ACC112 (cell line): ENCODE data around the gene PSPN.

Experiments used
- H2AFZ ChIP-seq: fragments of 200-600 bp; sonication (generic); one replicate; pipeline ENCODE4 v1.6.0; 2017; ENCODE audit warnings: antibody characterized with exemption, low read length; ENCODE audit not compliant: unreplicated experiment
- H3K27ac ChIP-seq: fragments of 200-600 bp; sonication (generic); 2 replicates; pipeline ENCODE4 v1.5.1; 2014; ENCODE audit warnings: low read depth, mild to moderate bottlenecking, antibody characterized with exemption, low read length, moderate library complexity
- H3K27me3 ChIP-seq: fragments of 200-600 bp; sonication (generic); 2 replicates; pipeline ENCODE4 v1.6.1; 2014; ENCODE audit warnings: mild to moderate bottlenecking, antibody characterized with exemption, low read length, moderate library complexity, mixed read lengths; ENCODE audit not compliant: insufficient read depth
- H3K36me3 ChIP-seq: fragments of 200-600 bp; sonication (generic); 2 replicates; pipeline ENCODE4 v1.6.1; 2016; ENCODE audit warnings: mild to moderate bottlenecking, antibody characterized with exemption, low read length, moderate library complexity, mixed read lengths; ENCODE audit not compliant: insufficient read depth
- H3K4me1 ChIP-seq: fragments of 200-600 bp; sonication (generic); one replicate; pipeline ENCODE4 v1.6.1; 2016; ENCODE audit warnings: low read length, mixed read lengths; ENCODE audit not compliant: insufficient read depth, unreplicated experiment, control insufficient read depth
- H3K4me3 ChIP-seq: fragments of 200-600 bp; sonication (generic); 2 replicates; pipeline ENCODE4 v1.5.1; 2014; ENCODE audit warnings: mild to moderate bottlenecking, low read depth, low read length
- H3K79me2 ChIP-seq: fragments of 200-600 bp; sonication (generic); one replicate; pipeline ENCODE4 v1.6.0; 2016; ENCODE audit warnings: low read length; ENCODE audit not compliant: control insufficient read depth, unreplicated experiment, insufficient read depth

PSPN gene

GRCh38 chr19:6415591-6416190, 40.0 kb upstream of the PSPN start:
- no peaks in the 10 kb centered on the region for H3K27me3 ChIP-seq
- H3K4me3 ChIP-seq: no peak overlapping the region
- H3K36me3 ChIP-seq: no peaks in the 10 kb centered on the region
- H2AFZ ChIP-seq: no peak overlapping the region
- no peak overlapping the region for H3K27ac ChIP-seq
- H3K79me2 ChIP-seq: peaks cover 16% of the 10 kb centered on the region
- no peaks in the 10 kb centered on the region for H3K4me1 ChIP-seq

DNA sequence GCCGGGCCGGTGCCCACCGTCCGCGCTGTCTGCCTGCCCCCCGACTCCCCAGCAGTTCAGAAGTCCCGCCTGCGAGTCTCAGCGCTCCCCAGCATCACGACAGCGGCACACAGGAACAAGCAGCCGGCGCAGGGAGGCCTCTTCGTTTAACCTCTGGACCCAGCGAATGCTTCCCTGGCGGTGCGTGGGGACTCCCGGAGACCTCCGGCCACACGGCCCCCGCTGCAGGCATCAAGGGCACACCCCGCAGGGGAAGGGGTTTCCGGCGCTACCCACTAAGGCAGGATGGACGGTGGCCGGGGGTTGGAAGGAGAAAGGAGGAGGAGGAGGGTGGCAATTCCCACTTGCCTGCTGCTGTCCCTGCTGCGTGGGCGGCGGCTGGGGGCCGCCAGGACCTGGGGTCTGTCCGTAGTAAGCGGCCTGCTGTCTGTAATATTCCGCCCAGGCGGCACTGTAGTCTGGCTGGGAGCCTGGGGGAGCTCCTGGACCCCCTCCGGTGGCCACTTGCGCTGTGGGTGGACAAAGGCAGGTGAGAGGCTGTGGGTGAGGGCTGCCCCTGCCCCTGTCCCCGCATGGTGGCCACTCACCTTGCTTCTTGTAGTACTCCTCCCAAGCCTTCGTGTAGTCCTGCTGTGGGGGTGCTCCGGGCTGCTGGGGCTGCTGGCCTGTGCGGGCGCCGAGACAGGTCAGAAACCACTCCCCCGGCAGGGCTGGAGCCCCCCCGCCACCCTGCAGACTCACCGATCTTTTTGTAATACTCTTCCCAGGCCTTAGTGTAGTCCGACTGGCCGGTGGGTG, 39.3 kb upstream of the PSPN start:
- Histone ChIP-seq H3K27ac (no peak overlapping the region), H3K79me2 (peaks cover 9% of the 10 kb centered on the region), H2AFZ (no peak overlapping the region), H3K27me3 (no peaks in the 10 kb centered on the region), H3K4me1 (no peaks in the 10 kb centered on the region), H3K4me3 (no peak overlapping the region), H3K36me3 (no peaks in the 10 kb centered on the region)

- Histone ChIP-seq H3K79me2 (peaks cover 1% of the 10 kb centered on the region), H3K36me3 (no peaks in the 10 kb centered on the region), H2AFZ (no peak overlapping the region), H3K27me3 (no peaks in the 10 kb centered on the region), H3K4me3 (no peak overlapping the region), H3K4me1 (no peaks in the 10 kb centered on the region), H3K27ac (no peak overlapping the region)
Observed at GRCh38 chr19:6413721-6414643, 38.2 kb upstream of the PSPN start.

- H2AFZ ChIP-seq: no peak overlapping the region
- H3K36me3 ChIP-seq: no peaks in the 10 kb centered on the region
- no peaks in the 10 kb centered on the region for H3K27me3 ChIP-seq
- H3K4me3 ChIP-seq: no peak overlapping the region
- no peaks in the 10 kb centered on the region for H3K4me1 ChIP-seq
- H3K79me2 ChIP-seq: no peaks in the 10 kb centered on the region
- H3K27ac ChIP-seq: no peak overlapping the region
Observed at GRCh38 chr19:6413291-6413690, 37.6 kb upstream of the PSPN start.

DNA sequence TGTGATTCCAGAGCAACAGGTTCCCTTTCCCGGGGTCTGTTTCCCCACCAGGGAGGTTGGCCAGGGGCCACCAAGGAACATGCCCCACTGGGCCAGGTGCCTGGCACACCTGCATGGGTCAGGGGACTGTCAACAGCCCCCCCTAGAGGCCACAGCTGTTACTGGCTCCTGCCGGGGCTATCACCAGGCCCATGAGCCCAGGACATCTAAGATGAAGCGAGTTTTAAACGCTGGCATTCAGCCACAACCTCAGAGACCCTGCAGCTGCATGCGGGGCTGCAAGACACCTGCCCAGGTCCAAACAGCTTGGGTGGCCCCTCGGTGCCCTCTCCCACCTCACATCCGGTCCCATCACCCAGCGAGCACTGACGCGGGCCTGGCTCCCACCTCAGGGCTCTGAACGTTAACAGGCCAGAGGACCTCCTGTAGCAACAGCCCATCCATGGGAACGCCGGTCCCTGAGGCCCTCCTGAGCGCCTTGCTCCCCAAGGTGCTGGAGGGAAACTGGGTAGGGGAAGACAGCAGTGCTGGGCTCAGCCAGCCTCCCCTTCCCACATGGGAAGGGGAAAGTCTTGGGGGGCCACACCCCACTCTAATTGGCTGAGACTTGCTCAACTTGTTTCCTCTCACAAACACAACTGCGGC, 36.8 kb upstream of the PSPN start:
- Histone ChIP-seq H3K4me3 (no peak overlapping the region), H2AFZ (no peak overlapping the region), H3K79me2 (no peaks in the 10 kb centered on the region), H3K27ac (no peak overlapping the region), H3K27me3 (no peaks in the 10 kb centered on the region), H3K4me1 (no peaks in the 10 kb centered on the region), H3K36me3 (no peaks in the 10 kb centered on the region)

GRCh38 chr19:6412061-6412446, 36.3 kb upstream of the PSPN start:
- no peak overlapping the region for H3K27ac ChIP-seq
- H3K4me1 ChIP-seq: no peaks in the 10 kb centered on the region
- H3K4me3 ChIP-seq: no peak overlapping the region
- H3K36me3 ChIP-seq: no peaks in the 10 kb centered on the region
- no peak overlapping the region for H2AFZ ChIP-seq
- H3K79me2 ChIP-seq: no peaks in the 10 kb centered on the region
- no peaks in the 10 kb centered on the region for H3K27me3 ChIP-seq

DNA sequence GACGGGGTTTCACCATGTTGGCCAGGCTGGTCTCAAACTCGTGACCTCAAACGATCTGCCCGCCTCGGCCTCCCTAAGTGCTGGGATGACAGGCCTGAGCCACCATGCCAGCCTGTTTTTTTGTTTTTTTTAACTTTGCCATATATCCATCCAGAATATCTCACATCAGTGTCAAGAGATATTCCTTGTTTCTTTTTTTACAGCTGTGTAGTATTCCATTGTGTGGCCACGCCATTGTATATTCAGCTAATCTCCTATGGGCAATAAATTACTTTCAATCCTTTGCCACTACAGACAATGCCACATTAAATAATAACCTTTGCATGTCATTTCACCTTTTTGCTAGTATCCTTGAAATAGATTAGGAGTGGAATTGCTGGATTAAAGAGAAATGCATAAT, 33.6 kb upstream of the PSPN start:
- Histone ChIP-seq H3K36me3 (no peaks in the 10 kb centered on the region), H3K27ac (no peak overlapping the region), H3K4me3 (no peak overlapping the region), H2AFZ (no peak overlapping the region), H3K27me3 (no peaks in the 10 kb centered on the region), H3K79me2 (no peaks in the 10 kb centered on the region), H3K4me1 (no peaks in the 10 kb centered on the region)

GRCh38 chr19:6406401-6406800, 30.7 kb upstream of the PSPN start:
- H3K4me3 ChIP-seq: no peak overlapping the region
- H3K36me3 ChIP-seq: no peaks in the 10 kb centered on the region
- H3K27ac ChIP-seq: no peak overlapping the region
- no peaks in the 10 kb centered on the region for H3K79me2 ChIP-seq
- H3K27me3 ChIP-seq: no peaks in the 10 kb centered on the region
- H2AFZ ChIP-seq: no peak overlapping the region
- H3K4me1 ChIP-seq: no peaks in the 10 kb centered on the region

GRCh38 chr19:6402837-6403608, 27.3 kb upstream of the PSPN start:
- Histone ChIP-seq H3K27me3 (no peaks in the 10 kb centered on the region), H3K36me3 (no peaks in the 10 kb centered on the region), H3K79me2 (no peaks in the 10 kb centered on the region), H3K27ac (no peak overlapping the region), H2AFZ (no peak overlapping the region), H3K4me3 (no peak overlapping the region), H3K4me1 (no peaks in the 10 kb centered on the region)

DNA sequence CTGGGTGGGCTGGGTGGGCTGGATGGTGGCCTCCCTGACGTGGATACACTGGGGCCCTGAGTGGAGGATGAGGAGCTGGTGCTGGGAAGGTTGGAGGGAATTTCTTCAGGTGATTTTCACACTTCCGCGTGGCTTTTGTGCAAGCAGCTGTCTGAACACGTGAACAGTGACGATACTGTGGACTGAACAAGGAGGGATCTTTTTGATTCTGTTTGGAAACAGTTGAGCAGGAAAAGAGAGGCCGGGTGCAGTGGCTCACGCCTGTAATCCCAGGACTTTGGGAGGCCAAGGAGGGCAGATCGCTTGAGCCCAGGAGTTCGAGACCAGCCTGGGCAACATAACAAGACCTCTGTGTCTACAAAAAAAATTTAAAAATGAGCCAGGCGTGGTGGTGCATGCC, 26.3 kb upstream of the PSPN start:
- Histone ChIP-seq H2AFZ (no peak overlapping the region), H3K4me1 (no peaks in the 10 kb centered on the region), H3K4me3 (no peak overlapping the region), H3K27ac (no peak overlapping the region), H3K36me3 (no peaks in the 10 kb centered on the region), H3K79me2 (no peaks in the 10 kb centered on the region), H3K27me3 (no peaks in the 10 kb centered on the region)
